ENCODE measurements around the gene CHRNE.

CHRNE gene

DNA sequence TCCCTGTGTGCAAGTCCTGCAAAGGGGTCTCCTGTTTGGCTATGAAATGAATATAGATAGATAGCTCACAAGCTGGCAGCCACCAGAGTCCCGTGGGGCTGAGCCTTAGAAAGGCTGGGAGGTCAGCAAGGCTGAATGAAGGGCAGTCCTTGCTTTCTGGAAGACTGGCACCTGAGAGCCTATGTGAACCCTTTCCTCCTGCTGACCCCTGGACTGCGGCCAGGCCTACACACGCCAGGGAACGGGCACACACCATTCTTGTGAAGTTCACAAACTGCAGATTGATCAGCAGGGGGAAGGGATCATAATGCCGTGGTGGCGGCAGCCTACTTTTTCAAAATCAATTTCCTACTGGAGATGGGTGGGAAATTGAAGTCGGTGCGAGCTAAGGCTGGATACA, 4.5 kb downstream of the CHRNE start:
- DNase-seq (ENCODE audit: low read depth, low spot score) = no peak
- H3K4me3 ChIP-seq (ENCODE audit: low read depth, low read length) = no peak overlapping the region
- TF ChIP-seq CTCF (IDR thresholded peaks at IDR 0.05; ENCODE audit: low read depth, low read length) = no peak
- in situ Hi-C loops (cut with HindIII; ENCODE audit: low sequenced_read_pairs) = no loop called here

DNA sequence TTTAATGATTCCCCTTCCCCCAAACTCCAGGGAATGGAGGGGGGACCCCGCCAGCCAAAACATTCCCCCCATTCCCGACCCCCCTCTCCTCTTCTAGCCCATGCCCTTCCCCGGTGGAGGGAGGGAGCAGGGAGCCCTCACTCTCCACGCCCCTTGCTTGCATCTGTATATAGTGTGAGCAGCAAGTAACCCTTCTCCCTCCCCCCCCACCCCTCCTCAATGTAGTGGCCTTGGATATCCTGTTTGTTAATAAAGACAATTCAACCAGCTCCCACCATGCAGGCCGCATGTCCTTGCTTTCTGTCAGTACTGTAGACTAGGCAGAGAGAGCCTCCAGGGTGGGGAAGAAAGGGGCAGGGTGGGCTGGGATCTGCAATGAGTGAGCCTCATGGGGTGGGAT, 5.1 kb downstream of the CHRNE start:
- DNase-seq (ENCODE audit: low read depth, low spot score) = no peak
- TF ChIP-seq CTCF (IDR thresholded peaks at IDR 0.05; ENCODE audit: low read depth, low read length) = no peak
- in situ Hi-C loops (cut with HindIII; ENCODE audit: low sequenced_read_pairs) = no loop called here
- no peak overlapping the region for H3K4me3 ChIP-seq (ENCODE audit: low read depth, low read length)

GRCh38 chr17:4897198-4897687, 5.7 kb downstream of the CHRNE start:
- DNase-seq (ENCODE audit: low read depth, low spot score) = no peak
- in situ Hi-C loops (cut with HindIII; ENCODE audit: low sequenced_read_pairs) = no loop called here
- TF ChIP-seq CTCF (IDR thresholded peaks at IDR 0.05; ENCODE audit: low read depth, low read length) = no peak
- H3K4me3 ChIP-seq (ENCODE audit: low read depth, low read length) = no peak overlapping the region

- TF ChIP-seq CTCF (IDR thresholded peaks at IDR 0.05; ENCODE audit: low read depth, low read length) = no peak
- no peak for DNase-seq (ENCODE audit: low read depth, low spot score)
- in situ Hi-C loops (cut with HindIII; ENCODE audit: low sequenced_read_pairs) = no loop called here
- H3K4me3 ChIP-seq (ENCODE audit: low read depth, low read length) = no peak overlapping the region
These were observed 6.3 kb downstream of the CHRNE start for GRCh38 chr17:4896332-4897197.

GRCh38 chr17:4895657-4896331, 7.1 kb downstream of the CHRNE start:
- no peak for DNase-seq (ENCODE audit: low read depth, low spot score)
- in situ Hi-C loops (cut with HindIII; ENCODE audit: low sequenced_read_pairs) = no loop called here
- no peak overlapping the region for H3K4me3 ChIP-seq (ENCODE audit: low read depth, low read length)
- TF ChIP-seq CTCF (IDR thresholded peaks at IDR 0.05; ENCODE audit: low read depth, low read length) = peak; percentile 12

DNA sequence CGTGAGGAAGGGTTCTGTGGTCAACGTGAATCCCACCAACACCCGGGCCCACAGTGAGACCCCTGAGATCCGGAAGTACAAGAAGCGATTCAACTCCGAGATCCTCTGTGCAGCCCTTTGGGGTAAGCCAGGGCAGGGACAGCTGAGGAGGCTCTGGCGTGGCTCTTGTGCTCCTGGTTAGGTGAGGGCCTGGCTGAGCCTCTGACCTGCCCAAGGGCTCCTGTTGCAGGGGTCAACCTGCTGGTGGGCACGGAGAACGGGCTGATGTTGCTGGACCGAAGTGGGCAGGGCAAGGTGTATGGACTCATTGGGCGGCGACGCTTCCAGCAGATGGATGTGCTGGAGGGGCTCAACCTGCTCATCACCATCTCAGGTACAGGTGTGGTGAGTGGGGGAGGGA, 7.8 kb downstream of the CHRNE start:
- in situ Hi-C loops (cut with HindIII; ENCODE audit: low sequenced_read_pairs) = no loop called here
- no peak for DNase-seq (ENCODE audit: low read depth, low spot score)
- TF ChIP-seq CTCF (IDR thresholded peaks at IDR 0.05; ENCODE audit: low read depth, low read length) = no peak
- H3K4me3 ChIP-seq (ENCODE audit: low read depth, low read length) = no peak overlapping the region

Data from astrocyte of the spinal cord (primary cell).